ENCODE data around the gene SPPL2C.

- TF ChIP-seq CTCF (IDR thresholded peaks at IDR 0.05): no peak
- no peak for TF ChIP-seq POLR2A (IDR thresholded peaks at IDR 0.05)
- TF ChIP-seq POLR2AphosphoS5 (IDR thresholded peaks at IDR 0.05): no peak
Observed at GRCh38 chr17:45837187-45837586, 7.5 kb upstream of the SPPL2C start.

All from prostate gland (tissue), 2 donors.